Duodenal mucosa (tissue), 2 donors: ENCODE measurements around the gene FURIN.
"Not testable (repeated sequence)": the region's sequence is repeated elsewhere in the genome, so short reads cannot be mapped to it uniquely, and the experiment has no call there.

Experiments
- H3K27ac ChIP-seq: one replicate; pipeline ENCODE4 v1.7.0; 2013; ENCODE audit warnings: low read depth, low read length
- H3K27me3 ChIP-seq, 2 donors: one replicate each; pipeline ENCODE4 v1.7.0; 2013; ENCODE audit warnings: low read length in 2 of 2, control low read depth in 1 of 2; ENCODE audit not compliant: insufficient read depth in 2 of 2, control insufficient read depth in 1 of 2
- H3K36me3 ChIP-seq, 2 donors: one replicate each; pipeline ENCODE4 v1.7.0; 2013; ENCODE audit warnings: low read length in 2 of 2, control low read depth in 1 of 2; ENCODE audit not compliant: insufficient read depth in 2 of 2, control insufficient read depth in 1 of 2
- H3K4me1 ChIP-seq, 2 donors: one replicate each; pipeline ENCODE4 v1.7.0; 2013; ENCODE audit warnings: low read length in 2 of 2, control low read depth in 1 of 2; ENCODE audit not compliant: insufficient read depth in 2 of 2, control insufficient read depth in 1 of 2
- H3K4me3 ChIP-seq, 2 donors: one replicate each; pipeline ENCODE4 v1.7.0; 2013; ENCODE audit warnings: low read length in 2 of 2, low read depth in 1 of 2
- H3K9ac ChIP-seq, 2 donors: one replicate each; pipeline ENCODE4 v1.7.0; 2013; ENCODE audit warnings: low read length in 2 of 2, low read depth in 1 of 2
- H3K9me3 ChIP-seq, 2 donors: one replicate each; pipeline ENCODE4 v1.7.0; 2013; ENCODE audit warnings: low read length in 2 of 2, control low read depth in 1 of 2; ENCODE audit not compliant: control insufficient read depth in 1 of 2

Gene FURIN

GRCh38 chr15:90868261-90868689, at the start of gene FURIN:
Gene FURIN, plus strand, starts transcription at chr15:90868588. Its CDS starts 7,153 bp downstream, at chr15:90875741.
- Histone ChIP-seq H3K36me3 (no peaks in the 10 kb centered on the region), H3K9me3 (no peaks in the 10 kb centered on the region), H3K9ac (peak within 1 kb of the TSS in 1 of 2 donors; percentile 72), H3K27ac (peak within 1 kb of the TSS; percentile 46), H3K4me3 (no peak within 1 kb of the TSS), H3K27me3 (no peaks in the 10 kb centered on the region), H3K4me1 (peaks cover 36 to 39% of the 10 kb centered on the region in 2 donors)

- no peak overlapping the region for H3K27ac ChIP-seq
Measured at GRCh38 chr15:90819390-90819789, 49.0 kb upstream of the FURIN start.

GRCh38 chr15:90819850-90820249, 48.5 kb upstream of the FURIN start:
- H3K9me3 ChIP-seq = no peaks in the 10 kb centered on the region
- H3K9ac ChIP-seq = no peak overlapping the region
- peaks cover 36 to 53% of the 10 kb centered on the region in 2 donors for H3K4me1 ChIP-seq
- H3K4me3 ChIP-seq = no peak overlapping the region
- no peaks in the 10 kb centered on the region for H3K36me3 ChIP-seq
- H3K27me3 ChIP-seq = no peaks in the 10 kb centered on the region
- H3K27ac ChIP-seq = no peak overlapping the region

More at GRCh38 chr15:90819390-90819789, 49.0 kb upstream of the FURIN start:
- Histone ChIP-seq H3K9ac (no peak overlapping the region), H3K4me1 (peaks cover 36 to 50% of the 10 kb centered on the region in 2 donors), H3K36me3 (no peaks in the 10 kb centered on the region), H3K27me3 (no peaks in the 10 kb centered on the region), H3K9me3 (no peaks in the 10 kb centered on the region), H3K4me3 (no peak overlapping the region)

GRCh38 chr15:90820481-90820880, 47.9 kb upstream of the FURIN start:
- H3K9me3 ChIP-seq = no peaks in the 10 kb centered on the region
- H3K36me3 ChIP-seq = no peaks in the 10 kb centered on the region
- H3K4me3 ChIP-seq = no peak overlapping the region
- peaks cover 36 to 55% of the 10 kb centered on the region in 2 donors for H3K4me1 ChIP-seq
- no peak overlapping the region for H3K27ac ChIP-seq
- no peaks in the 10 kb centered on the region for H3K27me3 ChIP-seq
- no peak overlapping the region for H3K9ac ChIP-seq

- H3K4me3 ChIP-seq = no peak overlapping the region
- peaks cover 29 to 46% of the 10 kb centered on the region in 2 donors for H3K4me1 ChIP-seq
- no peaks in the 10 kb centered on the region for H3K36me3 ChIP-seq
- no peak overlapping the region for H3K27ac ChIP-seq
- H3K9ac ChIP-seq = no peak overlapping the region
- no peaks in the 10 kb centered on the region for H3K27me3 ChIP-seq
- no peaks in the 10 kb centered on the region for H3K9me3 ChIP-seq
Measured at GRCh38 chr15:90822204-90822955, 46.0 kb upstream of the FURIN start.

GRCh38 chr15:90823455-90823974, 44.9 kb upstream of the FURIN start:
- no peaks in the 10 kb centered on the region for H3K9me3 ChIP-seq
- H3K4me3 ChIP-seq = no peak overlapping the region
- H3K9ac ChIP-seq = no peak overlapping the region
- peak overlapping the region; percentile 66 for H3K27ac ChIP-seq
- peaks cover 19 to 35% of the 10 kb centered on the region in 2 donors for H3K4me1 ChIP-seq
- no peaks in the 10 kb centered on the region for H3K27me3 ChIP-seq
- no peaks in the 10 kb centered on the region for H3K36me3 ChIP-seq

GRCh38 chr15:90825115-90825899, 43.1 kb upstream of the FURIN start:
- H3K4me1 ChIP-seq = peaks cover 14 to 21% of the 10 kb centered on the region in 2 donors
- not testable (repeated sequence) for H3K36me3 ChIP-seq, H3K27me3 ChIP-seq, H3K9ac ChIP-seq, H3K27ac ChIP-seq, H3K4me3 ChIP-seq, H3K9me3 ChIP-seq

- not testable (repeated sequence) for H3K36me3 ChIP-seq, H3K27me3 ChIP-seq, H3K9ac ChIP-seq, H3K9me3 ChIP-seq, H3K27ac ChIP-seq, H3K4me3 ChIP-seq
- H3K4me1 ChIP-seq = peaks cover 14 to 17% of the 10 kb centered on the region in 2 donors
Measured at GRCh38 chr15:90826206-90826885, 42.0 kb upstream of the FURIN start.

GRCh38 chr15:90826886-90827435, 41.4 kb upstream of the FURIN start:
- Histone ChIP-seq H3K27me3 (no peaks in the 10 kb centered on the region), H3K36me3 (no peaks in the 10 kb centered on the region), H3K4me1 (peaks cover 14 to 17% of the 10 kb centered on the region in 2 donors), H3K9ac (no peak overlapping the region), H3K9me3 (no peaks in the 10 kb centered on the region), H3K27ac (no peak overlapping the region), H3K4me3 (no peak overlapping the region)
